Prostate gland (tissue), 2 donors: ENCODE measurements around the gene FJX1. TPM values are rescaled to one million over a fixed set of nuclear protein-coding genes. Genes with fewer than 3 reads are reported as not detected.

Experiments
- DNase-seq: peaks from one replicate; pipeline ENCODE4 v3.0.0-alpha.2; 2019; ENCODE audit warnings: low spot score
- H3K27ac ChIP-seq, 2 donors: fragments of 200-600 bp; sonication (generic); 2 replicates each; pipeline ENCODE4 v1.5.1; 2017 to 2019
- H3K27me3 ChIP-seq: fragments of 200-600 bp; sonication (generic); replicated peaks from 2 replicates; pipeline ENCODE4 v1.5.1; 2019; ENCODE audit not compliant: insufficient read depth
- H3K36me3 ChIP-seq, 2 donors: fragments of 200-600 bp; sonication (generic); 1 replicate in 1 of 2; 2 replicates in 1 of 2; pipeline versions ENCODE4 v1.5.1 to v1.8.1; 2017 to 2019
- H3K4me1 ChIP-seq: fragments of 200-600 bp; sonication (generic); replicated peaks from 2 replicates; pipeline ENCODE4 v1.5.1; 2019
- H3K4me3 ChIP-seq, 2 donors: fragments of 200-600 bp; sonication (generic); 2 replicates each; pipeline ENCODE4 v1.5.1; 2017 to 2019
- H3K9me3 ChIP-seq: fragments of 200-600 bp; sonication (generic); 2 replicates; pipeline ENCODE4 v1.5.1; 2017
- CTCF ChIP-seq, 4 experiments: fragments of 200-600 bp in 2 of 4; fragments of 450-650 bp in 2 of 4; sonication (generic) in 2 of 4; IDR thresholded peaks; 1 replicate in 3 of 4; 2 replicates in 1 of 4; pipeline ENCODE4 v1.5.1; 2016 to 2019; ENCODE audit warnings: antibody characterized with exemption in 4 of 4, mild to moderate bottlenecking in 2 of 4, moderate library complexity in 2 of 4
- POLR2A ChIP-seq: fragments of 450-650 bp; IDR thresholded peaks from one replicate; pipeline ENCODE4 v1.6.1; 2016; ENCODE audit warnings: antibody characterized with exemption, mild to moderate bottlenecking
- POLR2AphosphoS5 ChIP-seq: sonication (generic); formaldehyde crosslinking; IDR thresholded peaks from one replicate; pipeline ENCODE4 v1.6.1; 2017; ENCODE audit warnings: antibody characterized with exemption
- WGBS: methylation state at CpG from one replicate; pipeline ENCODE4 v1.1.5; 2018; 5-methylcytosine and 5-hydroxymethylcytosine counted together
- intact Hi-C: fragments of 100-400 bp; cut with DNase I; formaldehyde crosslinking; loops from one replicate; pipeline ENCODE4 v1.14.2; 2022
- total RNA-seq, 2 donors: library from RNA; depleted of rRNA; stranded (reverse); fragments of >200 nt; gene quantifications; one replicate each; pipeline ENCODE4 v1.1.0, GENCODE V29; 2016

The FJX1 gene
- total RNA-seq, 2 donors from 2014 or later: 10.8 to 13.7 TPM

- TF ChIP-seq CTCF (IDR thresholded peaks at IDR 0.05) (no peak), POLR2A (no peak)
- no peaks in the 10 kb centered on the region for H3K9me3 ChIP-seq
- no peaks in the 10 kb centered on the region for H3K36me3 ChIP-seq
- no peaks in the 10 kb centered on the region for H3K27me3 ChIP-seq
- intact Hi-C loops: no loop called here
- WGBS: 92% methylated on average over 3 of the region's 3 CpGs
- no peak for DNase-seq
- no peak overlapping the region for H3K27ac ChIP-seq
- no peaks in the 10 kb centered on the region for H3K4me1 ChIP-seq
- no peak overlapping the region for H3K4me3 ChIP-seq
Measured at GRCh38 chr11:35587972-35588371, 30.3 kb upstream of the FJX1 start.

GRCh38 chr11:35588627-35589026, 29.6 kb upstream of the FJX1 start:
- Histone ChIP-seq H3K9me3 (no peaks in the 10 kb centered on the region), H3K4me3 (no peak overlapping the region), H3K4me1 (no peaks in the 10 kb centered on the region), H3K27me3 (no peaks in the 10 kb centered on the region), H3K27ac (no peak overlapping the region), H3K36me3 (no peaks in the 10 kb centered on the region)
- intact Hi-C loops: no loop called here
- WGBS: 91% methylated on average over 4 of the region's 4 CpGs
- no peak for DNase-seq
- TF ChIP-seq POLR2A (no peak), POLR2AphosphoS5 (no peak), CTCF (IDR thresholded peaks at IDR 0.05) (no peak)

- WGBS: 92% methylated on average over 4 of the region's 4 CpGs
- intact Hi-C loops: no loop called here
- Histone ChIP-seq H3K4me1 (no peaks in the 10 kb centered on the region), H3K4me3 (no peak overlapping the region), H3K9me3 (no peaks in the 10 kb centered on the region), H3K27ac (no peak overlapping the region), H3K27me3 (no peaks in the 10 kb centered on the region), H3K36me3 (no peaks in the 10 kb centered on the region)
- no peak for TF ChIP-seq CTCF (IDR thresholded peaks at IDR 0.05)
- TF ChIP-seq POLR2AphosphoS5: no peak
- no peak for TF ChIP-seq POLR2A
- no peak for DNase-seq
Measured at GRCh38 chr11:35589281-35589680, 29.0 kb upstream of the FJX1 start.

GRCh38 chr11:35590412-35590811, 27.8 kb upstream of the FJX1 start:
- no peak for TF ChIP-seq POLR2AphosphoS5
- no peak for TF ChIP-seq CTCF (IDR thresholded peaks at IDR 0.05)
- Histone ChIP-seq H3K27me3 (no peaks in the 10 kb centered on the region), H3K4me3 (no peak overlapping the region), H3K4me1 (no peaks in the 10 kb centered on the region), H3K9me3 (no peaks in the 10 kb centered on the region), H3K27ac (no peak overlapping the region), H3K36me3 (no peaks in the 10 kb centered on the region)
- intact Hi-C loops: no loop called here
- DNase-seq: no peak

GRCh38 chr11:35593143-35593542, 25.1 kb upstream of the FJX1 start:
- no peak for DNase-seq
- no peak for TF ChIP-seq CTCF (IDR thresholded peaks at IDR 0.05)
- no peak for TF ChIP-seq POLR2AphosphoS5
- no peak for TF ChIP-seq POLR2A
- no peak overlapping the region for H3K27ac ChIP-seq
- intact Hi-C loops: no loop called here
- H3K27me3 ChIP-seq: no peaks in the 10 kb centered on the region
- H3K4me1 ChIP-seq: no peaks in the 10 kb centered on the region
- H3K4me3 ChIP-seq: no peak overlapping the region
- H3K36me3 ChIP-seq: no peaks in the 10 kb centered on the region
- no peaks in the 10 kb centered on the region for H3K9me3 ChIP-seq
